HG03439 (cell line): Measurements from ENCODE around the gene TMEM125.

Source experiments
- ATAC-seq: cut with Tn5 transposase; IDR thresholded peaks from one replicate; pipeline ENCODE4 v1.9.1; 2021; ENCODE audit warnings: mild to moderate bottlenecking, moderate library complexity; ENCODE audit not compliant: unreplicated experiment

TMEM125 gene

GRCh38 chr1:43269627-43270375 lies at the start of gene TMEM125:
TMEM125 (plus strand) TSS chr1:43269983; CDS start chr1:43272723, 2,740 bp downstream.
- no peak for ATAC-seq

GRCh38 chr1:43220905-43221778 lies 48.6 kb upstream of the TMEM125 start:
- peak; percentile 59 for ATAC-seq

GRCh38 chr1:43221797-43222196 lies 48.0 kb upstream of the TMEM125 start:
- ATAC-seq = no peak

GRCh38 chr1:43222879-43223278 lies 46.9 kb upstream of the TMEM125 start:
- no peak for ATAC-seq

- no peak for ATAC-seq
Measured at GRCh38 chr1:43225168-43225567, 44.6 kb upstream of the TMEM125 start.

GRCh38 chr1:43227143-43227764 lies 42.5 kb upstream of the TMEM125 start:
- ATAC-seq = no peak

GRCh38 chr1:43229826-43230780 lies 39.7 kb upstream of the TMEM125 start:
- ATAC-seq = no peak

GRCh38 chr1:43232074-43232473 lies 37.7 kb upstream of the TMEM125 start:
- no peak for ATAC-seq

- no peak for ATAC-seq
Measured at GRCh38 chr1:43232482-43232881, 37.3 kb upstream of the TMEM125 start.

GRCh38 chr1:43233631-43234030 lies 36.2 kb upstream of the TMEM125 start:
- ATAC-seq = no peak

GRCh38 chr1:43234267-43234666 lies 35.5 kb upstream of the TMEM125 start:
- no peak for ATAC-seq

GRCh38 chr1:43235040-43235439 lies 34.7 kb upstream of the TMEM125 start:
- no peak for ATAC-seq

- no peak for ATAC-seq
Measured at GRCh38 chr1:43235451-43236121, 34.2 kb upstream of the TMEM125 start.

- no peak for ATAC-seq
Measured at GRCh38 chr1:43237121-43237520, 32.7 kb upstream of the TMEM125 start.

- ATAC-seq = no peak
Measured at GRCh38 chr1:43238085-43238484, 31.7 kb upstream of the TMEM125 start.

- no peak for ATAC-seq
Measured at GRCh38 chr1:43238991-43239469, 30.8 kb upstream of the TMEM125 start.

- no peak for ATAC-seq
Measured at GRCh38 chr1:43239484-43239883, 30.3 kb upstream of the TMEM125 start.

- ATAC-seq = no peak
Measured at GRCh38 chr1:43241413-43241836, 28.4 kb upstream of the TMEM125 start.

- no peak for ATAC-seq
Measured at GRCh38 chr1:43243299-43243698, 26.5 kb upstream of the TMEM125 start.
